ENCODE results near the gene LRP2. TPM values are rescaled to one million over a fixed set of nuclear protein-coding genes. Genes with fewer than 3 reads are reported as not detected.

LRP2 gene
- total RNA-seq, 4 donors from 2014 or later: not detected

DNA sequence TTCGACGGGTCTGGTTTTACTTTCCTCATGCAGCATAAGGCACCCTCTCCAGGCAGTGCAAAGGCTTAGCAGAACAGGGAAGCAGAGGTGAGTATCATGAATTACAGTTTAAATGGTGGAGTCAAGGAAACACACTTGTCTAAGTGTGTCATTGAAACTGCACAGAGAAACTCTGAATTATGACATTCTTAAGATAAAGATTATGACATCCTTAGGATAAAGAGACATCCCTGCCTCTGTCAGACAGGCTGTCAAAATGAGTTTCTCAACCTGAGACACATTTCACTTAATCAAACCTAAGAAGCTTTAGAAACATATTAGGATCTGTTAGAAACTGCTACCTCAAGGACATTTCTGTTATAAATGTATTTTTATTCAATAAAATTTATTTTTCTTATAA, 179.8 kb downstream of the LRP2 start:
- WGBS, 2 donors (ENCODE audit: low coverage in 1 of 2): 75 to 80% methylated on average over 1 to 2 of the region's 2 CpGs
- no peak overlapping the region for H3K27ac ChIP-seq
- no peaks in the 10 kb centered on the region for H3K27me3 ChIP-seq

DNA sequence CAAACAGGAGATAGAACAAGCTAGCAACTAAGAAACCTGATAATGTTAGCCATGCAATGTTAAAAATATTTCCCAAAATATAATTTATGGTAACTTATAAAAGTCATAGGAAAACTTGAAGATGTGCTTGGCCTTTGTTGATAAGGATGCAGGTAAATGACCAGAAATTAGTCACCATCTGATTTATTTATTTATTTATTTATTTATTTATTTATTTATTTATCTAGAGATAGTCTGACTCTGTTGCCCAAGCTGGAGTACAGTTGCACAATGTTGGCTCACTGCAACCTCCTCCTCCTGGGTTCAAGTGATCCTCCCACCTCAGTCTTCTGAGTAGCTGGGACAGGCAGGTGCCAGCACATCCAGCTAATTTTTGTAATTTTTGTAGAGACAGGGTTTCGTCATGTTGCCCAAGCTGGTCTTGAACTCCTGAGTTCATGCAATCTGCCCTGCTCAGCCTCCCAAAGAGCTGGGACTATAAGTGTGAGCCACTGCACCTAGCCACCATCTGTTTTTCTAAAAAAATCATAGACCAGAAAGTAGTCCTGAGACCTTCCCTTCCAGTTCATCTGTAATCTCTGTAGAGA, 183.4 kb downstream of the LRP2 start:
- H3K4me1 ChIP-seq: no peaks in the 10 kb centered on the region

More for the DNA sequence above, 179.8 kb downstream of the LRP2 start:
- TF ChIP-seq EP300 (IDR thresholded peaks at IDR 0.05) (no peak), POLR2AphosphoS5 (IDR thresholded peaks at IDR 0.05) (no peak), POLR2A (IDR thresholded peaks at IDR 0.05) (no peak)
- TF ChIP-seq, protein P1, sequence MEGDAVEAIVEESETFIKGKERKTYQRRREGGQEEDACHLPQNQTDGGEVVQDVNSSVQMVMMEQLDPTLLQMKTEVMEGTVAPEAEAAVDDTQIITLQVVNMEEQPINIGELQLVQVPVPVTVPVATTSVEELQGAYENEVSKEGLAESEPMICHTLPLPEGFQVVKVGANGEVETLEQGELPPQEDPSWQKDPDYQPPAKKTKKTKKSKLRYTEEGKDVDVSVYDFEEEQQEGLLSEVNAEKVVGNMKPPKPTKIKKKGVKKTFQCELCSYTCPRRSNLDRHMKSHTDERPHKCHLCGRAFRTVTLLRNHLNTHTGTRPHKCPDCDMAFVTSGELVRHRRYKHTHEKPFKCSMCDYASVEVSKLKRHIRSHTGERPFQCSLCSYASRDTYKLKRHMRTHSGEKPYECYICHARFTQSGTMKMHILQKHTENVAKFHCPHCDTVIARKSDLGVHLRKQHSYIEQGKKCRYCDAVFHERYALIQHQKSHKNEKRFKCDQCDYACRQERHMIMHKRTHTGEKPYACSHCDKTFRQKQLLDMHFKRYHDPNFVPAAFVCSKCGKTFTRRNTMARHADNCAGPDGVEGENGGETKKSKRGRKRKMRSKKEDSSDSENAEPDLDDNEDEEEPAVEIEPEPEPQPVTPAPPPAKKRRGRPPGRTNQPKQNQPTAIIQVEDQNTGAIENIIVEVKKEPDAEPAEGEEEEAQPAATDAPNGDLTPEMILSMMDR (IDR thresholded peaks at IDR 0.05): no peak
- no peaks in the 10 kb centered on the region for H3K4me1 ChIP-seq
- H3K9me3 ChIP-seq: no peaks in the 10 kb centered on the region
- no peak overlapping the region for H3K4me3 ChIP-seq
- ATAC-seq: no peak
- H3K36me3 ChIP-seq: no peaks in the 10 kb centered on the region

DNA sequence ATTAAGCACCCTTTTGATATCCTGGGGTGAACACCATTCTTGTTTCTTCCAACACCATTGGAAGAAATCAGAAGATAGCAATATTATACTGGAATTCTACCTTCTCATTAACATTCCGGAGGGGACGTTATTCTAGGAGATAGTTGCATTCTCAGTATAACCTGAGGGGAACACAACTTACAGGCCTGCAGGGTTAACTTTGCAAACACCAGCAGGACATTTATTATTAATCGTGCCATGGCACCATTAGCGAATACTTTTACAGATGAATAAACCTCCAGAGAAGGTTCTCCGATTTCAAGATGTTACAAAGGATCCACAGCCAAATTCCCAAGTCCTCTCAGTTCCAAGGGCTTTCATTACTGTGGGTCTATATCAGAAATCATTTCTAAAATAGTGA, 184.0 kb downstream of the LRP2 start:
- WGBS, 2 donors (ENCODE audit: low coverage in 1 of 2): 69 to 78% methylated on average over 4 to 5 of the region's 5 CpGs
- H3K27me3 ChIP-seq: no peaks in the 10 kb centered on the region
- no peaks in the 10 kb centered on the region for H3K36me3 ChIP-seq
- TF ChIP-seq POLR2AphosphoS5 (IDR thresholded peaks at IDR 0.05) (no peak), POLR2A (IDR thresholded peaks at IDR 0.05) (no peak), EP300 (IDR thresholded peaks at IDR 0.05) (no peak)
- TF ChIP-seq, protein P1 (IDR thresholded peaks at IDR 0.05): no peak
- ATAC-seq: no peak
- no peak overlapping the region for H3K27ac ChIP-seq
- H3K4me3 ChIP-seq: no peak overlapping the region
- no peaks in the 10 kb centered on the region for H3K4me1 ChIP-seq
- H3K9me3 ChIP-seq: no peaks in the 10 kb centered on the region

More for the DNA sequence above, 183.4 kb downstream of the LRP2 start:
- 86% methylated on average over 1 of the region's 1 CpG; no CpG with 5 or more reads in 1 of the 2 donors for WGBS, 2 donors (ENCODE audit: low coverage in 1 of 2)
- no peak for ATAC-seq
- Histone ChIP-seq H3K36me3 (no peaks in the 10 kb centered on the region), H3K27me3 (no peaks in the 10 kb centered on the region), H3K4me3 (no peak overlapping the region), H3K9me3 (no peaks in the 10 kb centered on the region), H3K27ac (no peak overlapping the region)
- TF ChIP-seq EP300 (IDR thresholded peaks at IDR 0.05) (no peak), POLR2AphosphoS5 (IDR thresholded peaks at IDR 0.05) (no peak), POLR2A (IDR thresholded peaks at IDR 0.05) (no peak)
- TF ChIP-seq, protein P1 (IDR thresholded peaks at IDR 0.05): no peak

DNA sequence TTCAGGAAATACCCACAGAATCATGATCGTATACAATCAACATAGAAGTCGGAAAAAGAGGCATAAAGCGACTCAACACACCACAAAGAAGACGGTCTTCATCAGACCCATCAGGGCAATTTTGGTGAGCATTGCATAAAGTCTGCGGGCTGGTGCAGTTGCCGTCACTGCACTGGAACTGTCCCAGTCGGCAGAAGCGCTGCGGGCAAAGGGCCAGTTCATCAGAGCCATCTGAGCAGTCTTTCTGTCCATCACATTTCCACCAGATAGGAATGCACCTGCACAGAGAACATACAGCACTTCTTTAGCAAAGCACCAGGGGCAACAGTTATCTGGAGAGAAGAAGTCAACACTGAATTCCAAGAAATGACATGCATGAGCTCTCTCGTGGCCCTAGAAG, 187.2 kb downstream of the LRP2 start:
- Histone ChIP-seq H3K27me3 (no peaks in the 10 kb centered on the region), H3K27ac (no peak overlapping the region), H3K36me3 (no peaks in the 10 kb centered on the region), H3K9me3 (no peaks in the 10 kb centered on the region), H3K4me1 (no peaks in the 10 kb centered on the region), H3K4me3 (no peak overlapping the region)
- no peak for TF ChIP-seq EP300 (IDR thresholded peaks at IDR 0.05)
- ATAC-seq: no peak
- WGBS, 2 donors (ENCODE audit: low coverage in 1 of 2): 89 to 90% methylated on average over 3 to 10 of the region's 10 CpGs

DNA sequence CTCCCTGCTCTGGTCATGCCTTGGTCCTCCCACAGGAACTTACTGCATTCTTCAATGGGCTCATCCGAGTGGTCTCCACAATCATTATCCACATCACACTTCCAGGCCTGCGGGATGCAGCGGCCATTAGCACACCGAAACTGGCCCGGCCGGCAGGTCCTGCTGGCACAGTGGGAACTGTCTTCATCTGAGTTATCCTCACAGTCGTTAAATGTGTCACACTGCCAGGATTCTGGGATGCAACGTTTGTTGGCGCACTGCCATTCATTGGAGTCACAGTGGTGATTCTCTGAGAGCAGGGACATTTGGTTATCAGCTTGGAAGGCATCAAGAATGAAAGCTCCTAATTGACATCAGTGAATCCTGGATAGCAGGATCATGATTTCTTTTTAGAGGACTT, 188.5 kb downstream of the LRP2 start:
- no peak overlapping the region for H3K4me3 ChIP-seq
- H3K27me3 ChIP-seq: no peaks in the 10 kb centered on the region
- ATAC-seq: no peak
- no peaks in the 10 kb centered on the region for H3K36me3 ChIP-seq
- TF ChIP-seq, protein P1 (IDR thresholded peaks at IDR 0.05): no peak
- TF ChIP-seq POLR2A (IDR thresholded peaks at IDR 0.05): no peak
- no peak for TF ChIP-seq EP300 (IDR thresholded peaks at IDR 0.05)
- TF ChIP-seq POLR2AphosphoS5 (IDR thresholded peaks at IDR 0.05): no peak
- no peaks in the 10 kb centered on the region for H3K4me1 ChIP-seq
- no peaks in the 10 kb centered on the region for H3K9me3 ChIP-seq
- 58 to 90% methylated on average over 2 to 6 of the region's 9 CpGs for WGBS, 2 donors (ENCODE audit: low coverage in 1 of 2)
- no peak overlapping the region for H3K27ac ChIP-seq

Measured in gastroesophageal sphincter (tissue), 4 donors.